Measurements from ENCODE around the gene EIF4E2.
A peak's percentile ranks its signal among the peaks of the same experiment; 100 is the strongest.

The EIF4E2 gene

GRCh38 chr2:232537079-232537478 is 13.4 kb upstream of the EIF4E2 start:
- H3K36me3 ChIP-seq (ENCODE audit: insufficient read depth, low read length), result no peaks in the 10 kb centered on the region
- peaks cover 7% of the 10 kb centered on the region for H3K4me1 ChIP-seq (ENCODE audit: insufficient read depth, low read length, severe bottlenecking)
- H3K27me3 ChIP-seq (ENCODE audit: insufficient read depth, low read length), result peaks cover 5% of the 10 kb centered on the region; the same call in 1 of the 2 replicates
- no peaks in the 10 kb centered on the region for H3F3A ChIP-seq (ENCODE audit: insufficient read depth, low read length)
- TF ChIP-seq CTCF (IDR thresholded peaks at IDR 0.05; ENCODE audit: low read length) (peak; percentile 75), EZH2 (IDR thresholded peaks at IDR 0.05; ENCODE audit: borderline replicate concordance, low read length) (no peak)
- no peak overlapping the region for H3K4me2 ChIP-seq (ENCODE audit: low read length)
- no peaks in the 10 kb centered on the region for H3K79me2 ChIP-seq (ENCODE audit: insufficient read depth, low read length)
- no peak overlapping the region for H2AFZ ChIP-seq (ENCODE audit: low read length)
- H3K4me3 ChIP-seq (ENCODE audit: low read depth, low read length, poor library complexity, severe bottlenecking), result no peak overlapping the region
- no peak overlapping the region for H3K27ac ChIP-seq (ENCODE audit: low read depth, low read length, poor library complexity, severe bottlenecking)
- H4K20me1 ChIP-seq (ENCODE audit: insufficient read depth, low read length), result no peaks in the 10 kb centered on the region
- no peaks in the 10 kb centered on the region for H3K9me2 ChIP-seq (ENCODE audit: low read depth, low read length)
- H3K9me3 ChIP-seq (ENCODE audit: low read length), result no peaks in the 10 kb centered on the region
- no peak overlapping the region for H3K9ac ChIP-seq (ENCODE audit: low read length)

DNA sequence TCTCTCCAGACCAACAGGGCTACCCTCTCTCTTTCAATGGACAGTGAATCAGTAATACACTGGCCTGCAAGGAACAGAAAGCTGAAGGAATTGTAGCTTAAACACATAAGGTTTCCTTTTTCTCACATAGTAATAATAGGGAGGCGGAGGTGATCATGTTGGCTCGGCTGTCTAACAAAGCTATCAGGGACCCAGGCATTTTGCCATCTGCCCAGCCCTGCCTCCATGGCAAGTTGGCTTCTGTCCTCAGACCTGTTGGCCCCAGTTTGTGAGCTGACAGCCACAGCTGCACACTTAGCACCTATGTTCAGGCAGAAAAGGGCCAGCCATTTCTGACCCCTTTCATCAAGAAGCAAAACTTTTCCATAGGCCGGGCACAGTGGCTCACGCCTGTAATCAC is 13.0 kb upstream of the EIF4E2 start:
- H3K4me3 ChIP-seq (ENCODE audit: low read depth, low read length, poor library complexity, severe bottlenecking), result no peak overlapping the region
- H3K9me2 ChIP-seq (ENCODE audit: low read depth, low read length), result no peaks in the 10 kb centered on the region
- no peaks in the 10 kb centered on the region for H3K79me2 ChIP-seq (ENCODE audit: insufficient read depth, low read length)
- H3K4me2 ChIP-seq (ENCODE audit: low read length), result no peak overlapping the region
- TF ChIP-seq CTCF (IDR thresholded peaks at IDR 0.05; ENCODE audit: low read length) (no peak), EZH2 (IDR thresholded peaks at IDR 0.05; ENCODE audit: borderline replicate concordance, low read length) (no peak)
- no peak overlapping the region for H3K27ac ChIP-seq (ENCODE audit: low read depth, low read length, poor library complexity, severe bottlenecking)
- no peaks in the 10 kb centered on the region for H3K36me3 ChIP-seq (ENCODE audit: insufficient read depth, low read length)
- H4K20me1 ChIP-seq (ENCODE audit: insufficient read depth, low read length), result no peaks in the 10 kb centered on the region
- peaks cover 2% of the 10 kb centered on the region for H3K4me1 ChIP-seq (ENCODE audit: insufficient read depth, low read length, severe bottlenecking)
- no peak overlapping the region for H3K9ac ChIP-seq (ENCODE audit: low read length)
- H2AFZ ChIP-seq (ENCODE audit: low read length), result no peak overlapping the region
- H3K27me3 ChIP-seq (ENCODE audit: insufficient read depth, low read length), result peaks cover 5% of the 10 kb centered on the region; the same call in 1 of the 2 replicates
- H3F3A ChIP-seq (ENCODE audit: insufficient read depth, low read length), result no peaks in the 10 kb centered on the region
- H3K9me3 ChIP-seq (ENCODE audit: low read length), result no peaks in the 10 kb centered on the region

GRCh38 chr2:232538671-232539070 is 11.8 kb upstream of the EIF4E2 start:
- Histone ChIP-seq H3K79me2 (ENCODE audit: insufficient read depth, low read length) (no peaks in the 10 kb centered on the region), H4K20me1 (ENCODE audit: insufficient read depth, low read length) (no peaks in the 10 kb centered on the region), H3K27me3 (ENCODE audit: insufficient read depth, low read length) (peaks cover 5% of the 10 kb centered on the region; the same call in 1 of the 2 replicates), H3K27ac (ENCODE audit: low read depth, low read length, poor library complexity, severe bottlenecking) (no peak overlapping the region), H3K9ac (ENCODE audit: low read length) (no peak overlapping the region), H3K4me3 (ENCODE audit: low read depth, low read length, poor library complexity, severe bottlenecking) (no peak overlapping the region), H3K9me3 (ENCODE audit: low read length) (no peaks in the 10 kb centered on the region), H3K36me3 (ENCODE audit: insufficient read depth, low read length) (peaks cover 5% of the 10 kb centered on the region), H3K9me2 (ENCODE audit: low read depth, low read length) (no peaks in the 10 kb centered on the region), H3F3A (ENCODE audit: insufficient read depth, low read length) (no peaks in the 10 kb centered on the region), H3K4me2 (ENCODE audit: low read length) (no peak overlapping the region), H3K4me1 (ENCODE audit: insufficient read depth, low read length, severe bottlenecking) (no peaks in the 10 kb centered on the region), H2AFZ (ENCODE audit: low read length) (no peak overlapping the region)
- no peak for TF ChIP-seq EZH2 (IDR thresholded peaks at IDR 0.05; ENCODE audit: borderline replicate concordance, low read length)

Data from OCI-LY1 (cell line).